ENCODE data around the gene WNT4. TPM values are rescaled to one million over a fixed set of nuclear protein-coding genes. Genes with fewer than 3 reads are reported as not detected.

The WNT4 gene
- total RNA-seq, 1 experiment from 2014 or later, result 0.04 TPM

GRCh38 chr1:22163564-22163963 lies 20.7 kb upstream of the WNT4 start:
- DNase-seq (ENCODE audit: low spot score), result no peak

GRCh38 chr1:22163137-22163536 lies 20.2 kb upstream of the WNT4 start:
- DNase-seq (ENCODE audit: low spot score), result no peak

GRCh38 chr1:22159891-22160290 lies 17.0 kb upstream of the WNT4 start:
- no peak for DNase-seq (ENCODE audit: low spot score)

GRCh38 chr1:22158654-22159053 lies 15.8 kb upstream of the WNT4 start:
- no peak for DNase-seq (ENCODE audit: low spot score)

GRCh38 chr1:22157359-22157966 lies 14.6 kb upstream of the WNT4 start:
- no peak for DNase-seq (ENCODE audit: low spot score)

GRCh38 chr1:22155517-22155916 lies 12.6 kb upstream of the WNT4 start:
- no peak for DNase-seq (ENCODE audit: low spot score)

GRCh38 chr1:22154626-22155025 lies 11.7 kb upstream of the WNT4 start:
- DNase-seq (ENCODE audit: low spot score), result no peak

- DNase-seq (ENCODE audit: low spot score), result no peak
These were observed 11.0 kb upstream of the WNT4 start for GRCh38 chr1:22153660-22154437.

GRCh38 chr1:22150923-22151322 lies 8.0 kb upstream of the WNT4 start:
- no peak for DNase-seq (ENCODE audit: low spot score)

- no peak for DNase-seq (ENCODE audit: low spot score)
These were observed 407 bp downstream of the WNT4 start for GRCh38 chr1:22142315-22143064.

- DNase-seq (ENCODE audit: low spot score), result no peak
These were observed 1.2 kb downstream of the WNT4 start for GRCh38 chr1:22141554-22142314.

GRCh38 chr1:22140694-22141093 lies 2.2 kb downstream of the WNT4 start:
- DNase-seq (ENCODE audit: low spot score), result no peak

- DNase-seq (ENCODE audit: low spot score), result no peak
These were observed 3.1 kb downstream of the WNT4 start for GRCh38 chr1:22139817-22140216.

- DNase-seq (ENCODE audit: low spot score), result no peak
These were observed 3.8 kb downstream of the WNT4 start for GRCh38 chr1:22139066-22139594.

- DNase-seq (ENCODE audit: low spot score), result no peak
These were observed 5.7 kb downstream of the WNT4 start for GRCh38 chr1:22137004-22137720.

- no peak for DNase-seq (ENCODE audit: low spot score)
These were observed 9.0 kb downstream of the WNT4 start for GRCh38 chr1:22133931-22134324.

GRCh38 chr1:22133247-22133930 lies 9.5 kb downstream of the WNT4 start:
- no peak for DNase-seq (ENCODE audit: low spot score)

- peak; percentile 70 for DNase-seq (ENCODE audit: low spot score)
These were observed 10.2 kb downstream of the WNT4 start for GRCh38 chr1:22132517-22133235.

- DNase-seq (ENCODE audit: low spot score), result no peak
These were observed 10.9 kb downstream of the WNT4 start for GRCh38 chr1:22131875-22132486.
